ENCODE measurements around the gene ANGPTL2. TPM values are rescaled to one million over a fixed set of nuclear protein-coding genes. Genes with fewer than 3 reads are reported as not detected.

Gene ANGPTL2, protein sequence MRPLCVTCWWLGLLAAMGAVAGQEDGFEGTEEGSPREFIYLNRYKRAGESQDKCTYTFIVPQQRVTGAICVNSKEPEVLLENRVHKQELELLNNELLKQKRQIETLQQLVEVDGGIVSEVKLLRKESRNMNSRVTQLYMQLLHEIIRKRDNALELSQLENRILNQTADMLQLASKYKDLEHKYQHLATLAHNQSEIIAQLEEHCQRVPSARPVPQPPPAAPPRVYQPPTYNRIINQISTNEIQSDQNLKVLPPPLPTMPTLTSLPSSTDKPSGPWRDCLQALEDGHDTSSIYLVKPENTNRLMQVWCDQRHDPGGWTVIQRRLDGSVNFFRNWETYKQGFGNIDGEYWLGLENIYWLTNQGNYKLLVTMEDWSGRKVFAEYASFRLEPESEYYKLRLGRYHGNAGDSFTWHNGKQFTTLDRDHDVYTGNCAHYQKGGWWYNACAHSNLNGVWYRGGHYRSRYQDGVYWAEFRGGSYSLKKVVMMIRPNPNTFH
- 125 and 167 TPM in 2 replicates for total RNA-seq

DNA sequence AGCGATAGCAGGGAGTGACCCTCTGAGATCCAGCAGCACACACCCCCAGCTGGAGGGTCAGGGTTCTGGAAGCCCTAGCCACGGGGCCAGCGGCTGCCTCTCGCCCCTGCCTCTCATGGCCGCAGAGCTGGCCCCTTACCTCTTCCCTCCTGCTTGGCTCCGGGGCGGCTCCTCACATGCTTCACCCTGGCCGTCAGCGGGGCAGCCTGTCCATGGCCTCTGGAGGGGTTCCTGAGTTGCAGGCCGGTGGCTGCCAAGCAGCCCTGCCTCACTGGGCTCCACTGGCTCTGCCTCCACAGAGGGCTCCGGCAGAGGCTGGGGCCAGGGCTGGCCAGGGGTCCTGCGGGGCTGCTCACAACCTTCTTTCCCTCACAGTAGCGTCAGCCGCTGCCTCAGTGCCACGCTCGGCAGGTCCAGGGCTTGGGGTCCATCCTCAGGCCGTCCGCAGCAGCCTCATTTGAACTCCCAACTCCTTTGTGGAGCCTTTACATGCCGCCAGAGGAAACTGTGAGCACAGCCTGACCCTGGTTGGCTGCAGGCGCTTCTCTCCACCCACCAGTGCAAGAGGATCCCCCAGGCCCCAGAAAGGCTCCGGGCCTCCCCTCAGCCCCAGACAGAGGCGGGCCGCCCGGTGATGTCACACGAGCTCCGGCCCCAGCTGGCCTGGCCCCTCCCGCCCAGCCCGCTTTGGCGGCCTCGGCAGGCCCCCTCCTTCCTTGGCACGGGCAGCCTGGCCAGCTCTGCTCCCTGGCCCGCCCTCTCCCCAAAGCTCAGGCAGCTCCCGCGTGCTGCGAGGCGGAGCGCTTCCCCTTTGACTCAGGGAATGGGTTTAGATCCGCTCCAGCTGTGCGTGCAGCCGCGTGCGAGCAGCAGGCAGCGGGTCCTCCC, at the start of gene ANGPTL2:
ANGPTL2 (minus strand) TSS at position 460 of the 888 bp plus-strand sequence. CDS start 13,904 bp downstream, outside the sequence.

Other genes with a start within 250 kb of the ANGPTL2 start
- gene RALGPS1, start 207.9 kb downstream of the ANGPTL2 start, total RNA-seq: 1.7 and 2.0 TPM in 2 replicates
- 1.3 and 1.9 TPM in 2 replicates for gene GARNL3, start 142.1 kb upstream of the ANGPTL2 start, total RNA-seq